ENCODE results near the gene C14orf119. TPM values are rescaled to one million over a fixed set of nuclear protein-coding genes. Genes with fewer than 3 reads are reported as not detected.
A peak's percentile ranks its signal among the peaks of the same experiment; 100 is the strongest.

The C14orf119 gene
- total RNA-seq, 1 experiment from 2014 or later: 81.3 TPM

DNA sequence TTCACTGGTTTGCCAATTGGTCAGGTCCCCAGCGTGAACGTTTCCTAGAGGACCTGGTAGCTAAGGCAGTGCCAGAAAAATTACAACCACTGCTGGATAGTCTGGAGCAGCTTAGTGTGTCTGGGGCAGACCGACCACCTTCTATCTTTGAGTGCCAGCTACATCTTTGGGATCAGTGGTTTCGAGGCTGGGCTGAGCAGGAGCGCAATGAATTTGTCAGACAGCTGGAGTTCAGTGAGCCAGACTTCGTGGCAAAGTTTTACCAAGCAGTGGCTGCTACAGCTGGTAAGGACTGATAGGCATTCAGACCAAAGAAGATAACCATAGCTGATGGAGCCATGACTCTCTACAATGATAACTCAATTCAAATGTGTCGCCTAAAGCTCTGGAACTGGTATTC lies 2.5 kb downstream of the C14orf119 start:
- peaks cover 46% of the 10 kb centered on the region for H3K4me1 Mint-ChIP-seq
- no peak for ATAC-seq
- ChIA-PET POLR2A (no interaction called here), CTCF (interaction anchor here (1.2 to 1.4 kb wide), 3 partner anchors 21 to 29 kb away, joined by 4 to 10 read pairs (median 6); no protein-coding TSS in a partner anchor)
- no peak overlapping the region; the same call in 1 of the 2 replicates for H3K4me3 Mint-ChIP-seq
- no peak for TF ChIP-seq ELF4 (CRISPR knock-in tag; IDR thresholded peaks at IDR 0.05; ENCODE audit: low read depth)
- TF ChIP-seq, protein P1, sequence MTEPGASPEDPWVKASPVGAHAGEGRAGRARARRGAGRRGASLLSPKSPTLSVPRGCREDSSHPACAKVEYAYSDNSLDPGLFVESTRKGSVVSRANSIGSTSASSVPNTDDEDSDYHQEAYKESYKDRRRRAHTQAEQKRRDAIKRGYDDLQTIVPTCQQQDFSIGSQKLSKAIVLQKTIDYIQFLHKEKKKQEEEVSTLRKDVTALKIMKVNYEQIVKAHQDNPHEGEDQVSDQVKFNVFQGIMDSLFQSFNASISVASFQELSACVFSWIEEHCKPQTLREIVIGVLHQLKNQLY (CRISPR knock-in tag; IDR thresholded peaks at IDR 0.05): no peak
- TF ChIP-seq NFYB (CRISPR knock-in tag; conservative IDR thresholded peaks at IDR 0.05; ENCODE audit: low read depth): no peak
- TF ChIP-seq GABPB1 (CRISPR knock-in tag; IDR thresholded peaks at IDR 0.05): no peak
- TF ChIP-seq, protein P2, sequence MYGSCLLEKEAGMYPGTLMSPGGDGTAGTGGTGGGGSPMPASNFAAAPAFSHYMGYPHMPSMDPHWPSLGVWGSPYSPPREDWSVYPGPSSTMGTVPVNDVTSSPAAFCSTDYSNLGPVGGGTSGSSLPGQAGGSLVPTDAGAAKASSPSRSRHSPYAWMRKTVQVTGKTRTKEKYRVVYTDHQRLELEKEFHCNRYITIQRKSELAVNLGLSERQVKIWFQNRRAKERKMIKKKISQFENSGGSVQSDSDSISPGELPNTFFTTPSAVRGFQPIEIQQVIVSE (CRISPR knock-in tag; IDR thresholded peaks at IDR 0.05; ENCODE audit: borderline replicate concordance): no peak
- TF ChIP-seq, protein P3, sequence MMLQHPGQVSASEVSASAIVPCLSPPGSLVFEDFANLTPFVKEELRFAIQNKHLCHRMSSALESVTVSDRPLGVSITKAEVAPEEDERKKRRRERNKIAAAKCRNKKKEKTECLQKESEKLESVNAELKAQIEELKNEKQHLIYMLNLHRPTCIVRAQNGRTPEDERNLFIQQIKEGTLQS (CRISPR knock-in tag; conservative IDR thresholded peaks at IDR 0.05): no peak
- no peak for TF ChIP-seq RELA (CRISPR knock-in tag; IDR thresholded peaks at IDR 0.05; ENCODE audit: borderline replicate concordance)
- TF ChIP-seq NR2C2 (CRISPR knock-in tag; IDR thresholded peaks at IDR 0.05): no peak
- TF ChIP-seq, protein P4, sequence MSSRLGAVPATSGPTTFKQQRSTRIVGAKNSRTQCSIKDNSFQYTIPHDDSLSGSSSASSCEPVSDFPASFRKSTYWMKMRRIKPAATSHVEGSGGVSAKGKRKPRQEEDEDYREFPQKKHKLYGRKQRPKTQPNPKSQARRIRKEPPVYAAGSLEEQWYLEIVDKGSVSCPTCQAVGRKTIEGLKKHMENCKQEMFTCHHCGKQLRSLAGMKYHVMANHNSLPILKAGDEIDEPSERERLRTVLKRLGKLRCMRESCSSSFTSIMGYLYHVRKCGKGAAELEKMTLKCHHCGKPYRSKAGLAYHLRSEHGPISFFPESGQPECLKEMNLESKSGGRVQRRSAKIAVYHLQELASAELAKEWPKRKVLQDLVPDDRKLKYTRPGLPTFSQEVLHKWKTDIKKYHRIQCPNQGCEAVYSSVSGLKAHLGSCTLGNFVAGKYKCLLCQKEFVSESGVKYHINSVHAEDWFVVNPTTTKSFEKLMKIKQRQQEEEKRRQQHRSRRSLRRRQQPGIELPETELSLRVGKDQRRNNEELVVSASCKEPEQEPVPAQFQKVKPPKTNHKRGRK (CRISPR knock-in tag; IDR thresholded peaks at IDR 0.05; ENCODE audit: borderline replicate concordance): no peak
- no peak for TF ChIP-seq ZNF416 (CRISPR knock-in tag; IDR thresholded peaks at IDR 0.05)
- TF ChIP-seq NFATC4 (CRISPR knock-in tag; IDR thresholded peaks at IDR 0.05): no peak
- TF ChIP-seq, protein P5, sequence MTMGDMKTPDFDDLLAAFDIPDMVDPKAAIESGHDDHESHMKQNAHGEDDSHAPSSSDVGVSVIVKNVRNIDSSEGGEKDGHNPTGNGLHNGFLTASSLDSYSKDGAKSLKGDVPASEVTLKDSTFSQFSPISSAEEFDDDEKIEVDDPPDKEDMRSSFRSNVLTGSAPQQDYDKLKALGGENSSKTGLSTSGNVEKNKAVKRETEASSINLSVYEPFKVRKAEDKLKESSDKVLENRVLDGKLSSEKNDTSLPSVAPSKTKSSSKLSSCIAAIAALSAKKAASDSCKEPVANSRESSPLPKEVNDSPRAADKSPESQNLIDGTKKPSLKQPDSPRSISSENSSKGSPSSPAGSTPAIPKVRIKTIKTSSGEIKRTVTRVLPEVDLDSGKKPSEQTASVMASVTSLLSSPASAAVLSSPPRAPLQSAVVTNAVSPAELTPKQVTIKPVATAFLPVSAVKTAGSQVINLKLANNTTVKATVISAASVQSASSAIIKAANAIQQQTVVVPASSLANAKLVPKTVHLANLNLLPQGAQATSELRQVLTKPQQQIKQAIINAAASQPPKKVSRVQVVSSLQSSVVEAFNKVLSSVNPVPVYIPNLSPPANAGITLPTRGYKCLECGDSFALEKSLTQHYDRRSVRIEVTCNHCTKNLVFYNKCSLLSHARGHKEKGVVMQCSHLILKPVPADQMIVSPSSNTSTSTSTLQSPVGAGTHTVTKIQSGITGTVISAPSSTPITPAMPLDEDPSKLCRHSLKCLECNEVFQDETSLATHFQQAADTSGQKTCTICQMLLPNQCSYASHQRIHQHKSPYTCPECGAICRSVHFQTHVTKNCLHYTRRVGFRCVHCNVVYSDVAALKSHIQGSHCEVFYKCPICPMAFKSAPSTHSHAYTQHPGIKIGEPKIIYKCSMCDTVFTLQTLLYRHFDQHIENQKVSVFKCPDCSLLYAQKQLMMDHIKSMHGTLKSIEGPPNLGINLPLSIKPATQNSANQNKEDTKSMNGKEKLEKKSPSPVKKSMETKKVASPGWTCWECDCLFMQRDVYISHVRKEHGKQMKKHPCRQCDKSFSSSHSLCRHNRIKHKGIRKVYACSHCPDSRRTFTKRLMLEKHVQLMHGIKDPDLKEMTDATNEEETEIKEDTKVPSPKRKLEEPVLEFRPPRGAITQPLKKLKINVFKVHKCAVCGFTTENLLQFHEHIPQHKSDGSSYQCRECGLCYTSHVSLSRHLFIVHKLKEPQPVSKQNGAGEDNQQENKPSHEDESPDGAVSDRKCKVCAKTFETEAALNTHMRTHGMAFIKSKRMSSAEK (CRISPR knock-in tag; IDR thresholded peaks at IDR 0.05; ENCODE audit: borderline replicate concordance): no peak
- TF ChIP-seq CREB1 (CRISPR knock-in tag; IDR thresholded peaks at IDR 0.05): no peak
- no peak for TF ChIP-seq ZNF121 (CRISPR knock-in tag; IDR thresholded peaks at IDR 0.05)
- TF ChIP-seq RORB (CRISPR knock-in tag; IDR thresholded peaks at IDR 0.05): no peak
- DNase-seq (ENCODE audit: low spot score): no peak
- H3K36me3 Mint-ChIP-seq: peaks cover 32% of the 10 kb centered on the region
- H3K27ac Mint-ChIP-seq: peak overlapping the region; percentile 47; the same call in 1 of the 2 replicates
- H3K27me3 Mint-ChIP-seq (ENCODE audit: low read depth): no peaks in the 10 kb centered on the region; the same call in 1 of the 2 replicates
- H3K9me3 Mint-ChIP-seq: no peaks in the 10 kb centered on the region

DNA sequence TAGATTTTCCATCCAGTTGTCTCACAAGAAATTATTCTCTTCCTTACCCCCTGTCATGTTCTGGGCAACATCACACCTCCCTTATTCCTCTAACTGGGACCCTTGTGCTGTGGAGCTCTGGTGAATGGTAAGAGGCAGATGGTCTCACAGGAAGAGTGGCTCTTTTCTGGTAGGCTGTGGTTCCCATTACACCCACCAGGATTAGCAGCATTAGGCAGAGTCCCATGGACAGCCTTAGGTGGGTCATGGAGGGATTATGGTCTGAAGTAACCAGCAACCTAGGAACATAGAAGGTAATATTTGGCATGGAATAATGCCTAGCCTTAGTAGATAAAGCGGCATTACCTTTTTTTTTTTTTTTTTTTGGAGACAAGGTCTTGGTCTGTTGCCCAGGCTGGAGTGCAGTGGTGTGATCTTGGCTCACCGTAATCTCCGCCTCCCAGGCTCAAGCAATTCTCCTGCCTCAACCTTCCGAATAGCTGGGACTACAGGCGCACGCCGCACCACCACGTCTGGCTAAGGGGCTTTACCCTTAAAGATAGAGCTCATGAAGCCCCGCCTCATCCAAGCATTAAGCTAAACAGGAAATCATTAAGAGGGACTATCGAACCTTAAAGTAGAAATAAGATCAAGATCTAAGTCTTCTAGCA lies 4.0 kb downstream of the C14orf119 start:
- peaks cover 46% of the 10 kb centered on the region for H3K4me1 Mint-ChIP-seq
- no peak for DNase-seq (ENCODE audit: low spot score)
- POLR2A ChIA-PET: no interaction called here
- peaks cover 11% of the 10 kb centered on the region for H3K27me3 Mint-ChIP-seq (ENCODE audit: low read depth)
- no peak for ATAC-seq
- CTCF ChIA-PET: interaction anchor here (0.7 to 6.9 kb wide), 7 partner anchors 13 to 280 kb away, joined by 3 to 43 read pairs (median 5); no protein-coding TSS in a partner anchor
- no peak overlapping the region for H3K4me3 Mint-ChIP-seq
- H3K36me3 Mint-ChIP-seq: peaks cover 24% of the 10 kb centered on the region
- H3K27ac Mint-ChIP-seq: 0 out of 2 replicates have a peak overlapping the region, but pooled peaks have one; percentile 23
- no peaks in the 10 kb centered on the region for H3K9me3 Mint-ChIP-seq
- TF ChIP-seq, protein P6, sequence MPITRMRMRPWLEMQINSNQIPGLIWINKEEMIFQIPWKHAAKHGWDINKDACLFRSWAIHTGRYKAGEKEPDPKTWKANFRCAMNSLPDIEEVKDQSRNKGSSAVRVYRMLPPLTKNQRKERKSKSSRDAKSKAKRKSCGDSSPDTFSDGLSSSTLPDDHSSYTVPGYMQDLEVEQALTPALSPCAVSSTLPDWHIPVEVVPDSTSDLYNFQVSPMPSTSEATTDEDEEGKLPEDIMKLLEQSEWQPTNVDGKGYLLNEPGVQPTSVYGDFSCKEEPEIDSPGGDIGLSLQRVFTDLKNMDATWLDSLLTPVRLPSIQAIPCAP (CRISPR knock-in tag; IDR thresholded peaks at IDR 0.05): no peak
- TF ChIP-seq HMGA2 (CRISPR knock-in tag; IDR thresholded peaks at IDR 0.05): no peak
- TF ChIP-seq, protein P7, sequence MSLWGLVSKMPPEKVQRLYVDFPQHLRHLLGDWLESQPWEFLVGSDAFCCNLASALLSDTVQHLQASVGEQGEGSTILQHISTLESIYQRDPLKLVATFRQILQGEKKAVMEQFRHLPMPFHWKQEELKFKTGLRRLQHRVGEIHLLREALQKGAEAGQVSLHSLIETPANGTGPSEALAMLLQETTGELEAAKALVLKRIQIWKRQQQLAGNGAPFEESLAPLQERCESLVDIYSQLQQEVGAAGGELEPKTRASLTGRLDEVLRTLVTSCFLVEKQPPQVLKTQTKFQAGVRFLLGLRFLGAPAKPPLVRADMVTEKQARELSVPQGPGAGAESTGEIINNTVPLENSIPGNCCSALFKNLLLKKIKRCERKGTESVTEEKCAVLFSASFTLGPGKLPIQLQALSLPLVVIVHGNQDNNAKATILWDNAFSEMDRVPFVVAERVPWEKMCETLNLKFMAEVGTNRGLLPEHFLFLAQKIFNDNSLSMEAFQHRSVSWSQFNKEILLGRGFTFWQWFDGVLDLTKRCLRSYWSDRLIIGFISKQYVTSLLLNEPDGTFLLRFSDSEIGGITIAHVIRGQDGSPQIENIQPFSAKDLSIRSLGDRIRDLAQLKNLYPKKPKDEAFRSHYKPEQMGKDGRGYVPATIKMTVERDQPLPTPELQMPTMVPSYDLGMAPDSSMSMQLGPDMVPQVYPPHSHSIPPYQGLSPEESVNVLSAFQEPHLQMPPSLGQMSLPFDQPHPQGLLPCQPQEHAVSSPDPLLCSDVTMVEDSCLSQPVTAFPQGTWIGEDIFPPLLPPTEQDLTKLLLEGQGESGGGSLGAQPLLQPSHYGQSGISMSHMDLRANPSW (CRISPR knock-in tag; conservative IDR thresholded peaks at IDR 0.05; ENCODE audit: low read depth): no peak
- TF ChIP-seq FOXJ3 (CRISPR knock-in tag; IDR thresholded peaks at IDR 0.05; ENCODE audit: borderline replicate concordance): no peak
- no peak for TF ChIP-seq SMAD4 (CRISPR knock-in tag; IDR thresholded peaks at IDR 0.05)
- no peak for TF ChIP-seq ZNF423 (CRISPR knock-in tag; IDR thresholded peaks at IDR 0.05)
- no peak for TF ChIP-seq GABPB1 (CRISPR knock-in tag; IDR thresholded peaks at IDR 0.05)
- TF ChIP-seq, protein P8, sequence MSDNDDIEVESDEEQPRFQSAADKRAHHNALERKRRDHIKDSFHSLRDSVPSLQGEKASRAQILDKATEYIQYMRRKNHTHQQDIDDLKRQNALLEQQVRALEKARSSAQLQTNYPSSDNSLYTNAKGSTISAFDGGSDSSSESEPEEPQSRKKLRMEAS (CRISPR knock-in tag; IDR thresholded peaks at IDR 0.05): no peak
- TF ChIP-seq, protein P9, sequence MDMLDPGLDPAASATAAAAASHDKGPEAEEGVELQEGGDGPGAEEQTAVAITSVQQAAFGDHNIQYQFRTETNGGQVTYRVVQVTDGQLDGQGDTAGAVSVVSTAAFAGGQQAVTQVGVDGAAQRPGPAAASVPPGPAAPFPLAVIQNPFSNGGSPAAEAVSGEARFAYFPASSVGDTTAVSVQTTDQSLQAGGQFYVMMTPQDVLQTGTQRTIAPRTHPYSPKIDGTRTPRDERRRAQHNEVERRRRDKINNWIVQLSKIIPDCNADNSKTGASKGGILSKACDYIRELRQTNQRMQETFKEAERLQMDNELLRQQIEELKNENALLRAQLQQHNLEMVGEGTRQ (CRISPR knock-in tag; IDR thresholded peaks at IDR 0.05): no peak

Measured in WTC11 (cell line).